Left ventricle myocardium superior (tissue), 1 donor: ENCODE results near the gene DCST1. TPM values are rescaled to one million over a fixed set of nuclear protein-coding genes. Genes with fewer than 3 reads are reported as not detected.

Experiments used
- ATAC-seq: fragments of 200-7000 bp; cut with Tn5 transposase; one replicate; pipeline ENCODE4 v1.9.1; 2020; ENCODE audit warnings: mild to moderate bottlenecking, moderate library complexity
- DNase-seq: peaks from one replicate; pipeline ENCODE4 v3.0.0-alpha.2; 2020
- intact Hi-C: fragments of 100-400 bp; cut with micrococcal nuclease; formaldehyde crosslinking; loops from one replicate; pipeline ENCODE4 v1.11.0; 2022
- total RNA-seq: library from RNA; stranded (reverse); fragmentation: NEBNext Ultra II Directional; extraction: Animal tissue kit (Norgen Biotek cat#: 25700); gene quantifications from one replicate; pipeline ENCODE4 v1.2.1, GENCODE V29; 2021
- donor health status: DM: no; HTN: yes; CAD: no; lungs with severe emphysema.

DCST1 gene
- total RNA-seq, 1 donor from 2014 or later: not detected

DNA sequence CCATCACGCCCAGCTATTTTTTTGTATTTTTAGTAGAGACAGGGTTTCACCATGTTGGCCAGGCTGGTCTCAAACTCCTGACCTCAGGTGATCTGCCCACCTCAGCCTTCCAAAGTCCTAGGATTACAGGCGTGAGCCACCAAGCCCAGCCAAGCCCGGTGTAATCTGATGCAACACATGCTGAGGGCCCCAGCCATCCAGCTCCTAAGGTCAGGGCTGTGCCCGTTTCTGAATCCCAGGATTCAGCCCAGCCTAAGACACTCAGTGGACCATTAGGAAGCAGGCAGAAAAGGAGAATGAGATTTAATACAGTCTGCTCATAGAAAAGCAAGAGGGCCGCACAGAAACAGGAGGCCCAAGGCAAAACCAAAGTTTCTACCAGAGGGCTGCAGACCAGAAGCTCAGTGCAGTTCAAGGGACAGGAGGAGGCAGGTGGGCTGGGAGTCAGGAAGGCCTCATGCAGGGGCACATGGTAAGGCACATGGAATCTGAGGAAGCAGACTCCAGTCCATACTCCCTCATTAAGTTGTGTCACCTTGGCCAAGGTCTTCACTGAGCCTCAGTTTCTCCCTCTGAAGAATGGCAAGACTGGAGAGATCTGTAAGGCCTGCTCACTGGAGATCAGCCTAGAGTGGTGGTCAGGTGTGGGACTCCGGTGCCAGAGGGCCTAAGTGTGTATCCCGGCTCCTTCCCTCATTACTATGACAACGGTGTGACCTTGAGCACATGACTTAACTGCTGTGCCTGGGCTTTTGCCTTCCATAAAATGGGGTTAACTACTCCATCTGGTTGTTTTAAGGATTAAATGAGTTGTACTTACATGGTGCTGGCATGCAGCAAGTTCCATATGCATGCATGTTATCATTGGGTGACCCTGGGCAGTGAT, 15.1 kb downstream of the DCST1 start:
- DNase-seq: no peak
- ATAC-seq: no peak
- intact Hi-C loops: no loop called here

DNA sequence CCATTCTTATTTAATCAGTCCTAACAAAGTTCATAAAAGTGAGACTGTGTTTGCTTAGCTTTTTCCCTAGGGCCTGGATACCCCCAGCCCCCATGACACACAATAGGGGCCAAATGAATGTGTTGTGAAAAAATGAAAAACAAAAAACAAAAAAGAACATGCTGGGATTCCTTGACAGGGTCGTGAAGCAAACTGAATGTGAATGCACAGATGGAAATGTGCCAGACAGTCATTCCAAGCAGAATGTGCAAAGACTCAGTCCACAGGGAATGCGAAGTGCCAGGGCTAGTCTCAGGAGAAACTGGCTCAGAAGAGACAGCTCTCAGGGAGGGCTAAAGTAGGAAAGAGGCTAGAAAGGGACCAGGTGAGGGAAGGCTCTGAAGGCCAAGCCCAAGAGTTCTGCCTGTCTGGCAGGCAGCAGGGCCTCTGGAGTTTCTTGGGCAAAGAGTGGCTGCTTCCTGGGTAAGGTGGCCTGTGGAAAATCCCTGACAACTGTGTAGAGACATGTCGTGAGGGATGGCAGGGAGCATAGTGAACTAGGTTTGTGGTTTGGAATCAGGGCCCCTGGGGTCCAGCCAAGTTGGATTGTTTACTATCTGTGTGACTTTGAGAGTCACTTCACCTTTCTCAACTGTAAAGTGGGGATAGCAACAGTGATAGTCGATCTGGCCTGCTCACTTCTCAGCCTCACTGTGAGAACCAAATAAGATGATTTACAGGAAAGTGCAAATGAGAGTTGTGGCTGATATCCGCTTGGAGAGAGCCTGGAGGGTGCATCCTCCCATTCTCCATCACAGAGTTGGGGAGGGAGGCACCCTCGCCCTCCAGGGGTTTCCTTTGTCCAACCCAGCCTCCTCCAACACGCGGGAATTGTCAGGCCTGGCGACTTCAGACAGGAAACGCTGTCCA, 16.3 kb downstream of the DCST1 start:
- DNase-seq (no peak), ATAC-seq (no peak)
- intact Hi-C loops: no loop called here

DNA sequence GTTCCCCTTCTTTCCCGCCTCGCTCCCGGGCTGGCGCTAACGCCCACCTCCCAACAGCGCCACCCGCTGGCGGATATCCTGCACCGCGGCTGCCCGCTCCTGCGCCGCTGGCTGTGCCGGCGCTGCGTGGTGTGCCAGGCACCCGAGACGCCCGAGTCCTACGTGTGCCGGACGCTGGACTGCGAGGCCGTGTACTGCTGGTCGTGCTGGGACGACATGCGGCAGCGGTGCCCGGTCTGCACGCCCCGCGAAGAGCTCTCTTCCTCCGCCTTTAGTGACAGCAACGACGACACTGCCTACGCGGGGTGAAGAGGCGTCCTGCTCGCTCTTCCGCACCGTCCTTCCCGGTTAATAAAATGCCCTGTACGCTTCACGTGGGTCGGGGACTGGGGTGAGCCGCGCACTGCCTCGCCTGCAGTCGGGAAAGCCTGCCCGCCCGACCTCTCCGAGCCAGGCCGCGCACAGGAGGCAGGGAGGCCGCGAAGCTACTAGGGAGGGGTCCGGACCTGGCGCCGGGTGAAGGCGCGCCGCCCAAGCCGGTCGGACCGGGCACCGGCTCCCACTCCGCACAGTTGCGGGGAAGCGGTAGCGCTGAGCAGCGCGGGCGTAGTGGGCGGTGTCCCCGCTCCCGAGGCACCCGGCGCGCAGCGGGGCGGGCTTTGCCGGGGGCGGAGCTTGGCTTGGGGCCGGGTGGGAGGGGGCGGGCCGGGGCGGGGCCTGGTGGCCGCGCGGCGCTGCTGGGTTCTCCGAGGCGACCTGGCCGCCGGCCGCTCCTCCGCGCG, 17.1 kb downstream of the DCST1 start, which contains the start of gene ADAM15:
TSS of gene ADAM15 (plus strand) at position 757 of the 782 bp plus-strand sequence. CDS start 71 bp downstream, outside the sequence.
- intact Hi-C loops: no loop called here
- peak; percentile 93 for DNase-seq

DNA sequence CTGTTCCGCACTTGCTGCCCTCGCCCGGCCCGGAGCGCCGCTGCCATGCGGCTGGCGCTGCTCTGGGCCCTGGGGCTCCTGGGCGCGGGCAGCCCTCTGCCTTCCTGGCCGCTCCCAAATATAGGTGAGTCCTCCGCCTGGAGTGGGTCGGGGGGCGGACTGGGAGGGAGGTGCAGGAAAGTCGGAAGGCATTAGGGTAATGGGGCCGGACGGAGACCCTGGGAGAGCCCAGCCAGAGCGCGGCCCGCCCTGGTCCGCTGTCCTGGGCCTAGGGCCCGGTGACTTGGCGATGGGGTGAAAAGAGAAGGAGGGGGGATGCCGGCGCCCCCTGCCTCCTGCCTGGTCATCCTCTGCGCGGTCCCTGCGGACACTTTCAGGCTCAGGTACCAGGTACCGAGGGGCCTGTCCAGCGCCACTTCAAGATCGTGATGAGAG, 17.7 kb downstream of the DCST1 start:
- ATAC-seq: peak; percentile 2
- intact Hi-C loops: no loop called here
- DNase-seq: no peak

More for the DNA sequence above, 17.1 kb downstream of the DCST1 start, which contains the start of gene ADAM15:
- ATAC-seq: peak; percentile 91

GRCh38 chr1:155051777-155052398, 18.3 kb downstream of the DCST1 start:
- intact Hi-C loops: no loop called here
- ATAC-seq: peak; percentile 49
- peak; percentile 76 for DNase-seq

GRCh38 chr1:155052439-155053395, 19.1 kb downstream of the DCST1 start:
- DNase-seq (peak; percentile 56), ATAC-seq (peak; percentile 14)
- intact Hi-C loops: no loop called here

- no peak for ATAC-seq
- intact Hi-C loops: no loop called here
- no peak for DNase-seq
Observed at GRCh38 chr1:155053531-155054105, 20.0 kb downstream of the DCST1 start.

GRCh38 chr1:155057104-155057503, 23.5 kb downstream of the DCST1 start:
- intact Hi-C loops: no loop called here
- DNase-seq (no peak), ATAC-seq (no peak)

GRCh38 chr1:155057788-155058211, 24.2 kb downstream of the DCST1 start:
- DNase-seq (no peak), ATAC-seq (no peak)
- intact Hi-C loops: no loop called here

DNA sequence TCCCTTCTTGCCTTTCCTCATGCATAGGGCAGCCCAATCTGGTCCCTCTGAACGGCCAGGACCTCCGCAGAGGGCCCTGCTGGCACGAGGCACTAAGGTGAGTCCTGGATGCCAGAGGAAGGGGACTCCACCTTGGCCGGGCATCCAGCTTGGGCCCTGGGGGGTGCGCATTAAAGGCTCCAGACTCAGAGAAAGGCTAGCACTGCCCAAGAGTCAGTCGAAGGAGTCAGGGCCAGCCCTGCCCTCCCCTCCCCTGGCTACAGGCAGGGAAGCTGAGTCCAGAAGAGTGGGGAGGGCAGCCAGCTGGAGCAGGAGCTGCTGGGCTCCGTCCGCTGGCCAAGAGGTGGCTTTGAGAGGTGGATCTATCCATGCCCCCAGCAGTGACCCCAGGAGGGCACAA, 27.1 kb downstream of the DCST1 start:
- intact Hi-C loops: no loop called here
- ATAC-seq: no peak
- DNase-seq: peak; percentile 23

- peak; percentile 65 for ATAC-seq
- peak; percentile 92 for DNase-seq
- intact Hi-C loops: no loop called here
Observed at GRCh38 chr1:155061381-155062150, 27.9 kb downstream of the DCST1 start.

DNA sequence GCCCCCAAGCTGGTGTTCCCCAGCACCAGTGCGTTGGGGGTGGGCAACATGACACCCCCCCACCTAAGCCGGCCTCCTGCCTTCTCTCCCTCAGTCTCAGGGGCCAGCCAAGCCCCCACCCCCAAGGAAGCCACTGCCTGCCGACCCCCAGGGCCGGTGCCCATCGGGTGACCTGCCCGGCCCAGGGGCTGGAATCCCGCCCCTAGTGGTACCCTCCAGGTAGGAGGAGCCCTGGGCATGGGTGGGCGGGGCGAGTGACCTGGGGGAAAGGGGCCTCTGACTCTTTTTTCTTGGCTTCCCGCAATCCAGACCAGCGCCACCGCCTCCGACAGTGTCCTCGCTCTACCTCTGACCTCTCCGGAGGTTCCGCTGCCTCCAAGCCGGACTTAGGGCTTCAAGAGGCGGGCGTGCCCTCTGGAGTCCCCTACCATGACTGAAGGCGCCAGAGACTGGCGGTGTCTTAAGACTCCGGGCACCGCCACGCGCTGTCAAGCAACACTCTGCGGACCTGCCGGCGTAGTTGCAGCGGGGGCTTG, 28.6 kb downstream of the DCST1 start:
- peak; percentile 2 for ATAC-seq
- peak; percentile 34 for DNase-seq
- intact Hi-C loops: no loop called here

DNA sequence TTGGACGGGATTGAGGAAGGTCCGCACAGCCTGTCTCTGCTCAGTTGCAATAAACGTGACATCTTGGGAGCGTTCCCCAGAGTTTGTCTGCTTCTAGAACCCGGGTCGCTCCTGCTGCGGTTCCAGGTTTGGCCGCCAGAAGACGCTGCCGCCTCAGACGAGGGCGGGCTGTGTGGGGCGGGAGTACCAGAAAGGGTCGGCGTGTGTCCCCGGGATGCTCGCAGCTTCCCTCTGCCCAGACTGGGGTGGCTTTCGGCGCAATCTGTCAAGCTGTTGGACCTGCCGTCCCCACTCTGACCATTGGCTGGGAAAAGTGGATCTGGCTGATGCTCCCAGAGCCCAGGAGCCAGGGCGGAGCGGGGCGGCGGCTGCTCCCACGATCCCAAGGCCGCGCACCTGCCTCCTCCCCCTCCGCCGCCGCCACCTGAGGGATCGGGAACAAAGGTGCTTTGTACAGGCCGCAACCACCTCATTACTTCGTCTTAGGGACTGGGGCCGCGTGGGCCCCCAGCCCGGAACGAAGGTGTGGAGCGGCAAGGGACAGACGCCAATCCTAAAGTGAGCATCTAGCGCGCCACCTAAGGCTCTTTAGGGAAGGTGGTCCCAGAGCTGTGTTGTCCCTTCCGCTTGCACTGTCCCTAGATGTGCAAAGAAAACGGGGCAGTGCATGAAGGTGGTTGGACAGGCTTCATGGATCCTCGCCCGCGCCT, 29.2 kb downstream of the DCST1 start:
- ATAC-seq (peak; percentile 57), DNase-seq (peak; percentile 73)
- intact Hi-C loops: no loop called here

GRCh38 chr1:155063550-155064110, 30.0 kb downstream of the DCST1 start, which contains the start of gene EFNA4:
Gene EFNA4, plus strand, starts transcription at chr1:155063740. Its CDS starts 84 bp downstream, at chr1:155063824.
- ATAC-seq (peak; percentile 91), DNase-seq (peak; percentile 85)
- intact Hi-C loops: no loop called here
